Measurements from ENCODE around the gene MRC2.

Gene MRC2

DNA sequence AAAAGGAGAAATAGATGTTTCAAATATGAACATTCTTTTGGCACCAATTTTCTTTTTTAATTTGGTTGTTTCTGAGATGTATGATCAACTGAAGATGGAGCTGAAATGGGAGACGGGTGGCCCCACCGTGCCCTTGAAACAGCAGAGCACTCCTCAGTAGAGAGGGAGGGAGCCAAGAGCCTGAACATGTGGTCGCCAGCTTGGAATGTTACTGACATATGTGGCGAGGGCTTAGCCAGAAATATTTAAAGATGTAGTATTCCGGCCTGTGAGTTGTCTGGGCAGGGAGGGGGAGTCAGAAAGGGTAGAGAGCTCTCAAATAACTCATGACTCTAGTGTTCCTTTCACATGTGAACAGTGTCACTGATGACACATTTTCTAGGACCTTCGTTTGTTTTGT is 13.3 kb upstream of the MRC2 start:
- DNase-seq: no peak

DNA sequence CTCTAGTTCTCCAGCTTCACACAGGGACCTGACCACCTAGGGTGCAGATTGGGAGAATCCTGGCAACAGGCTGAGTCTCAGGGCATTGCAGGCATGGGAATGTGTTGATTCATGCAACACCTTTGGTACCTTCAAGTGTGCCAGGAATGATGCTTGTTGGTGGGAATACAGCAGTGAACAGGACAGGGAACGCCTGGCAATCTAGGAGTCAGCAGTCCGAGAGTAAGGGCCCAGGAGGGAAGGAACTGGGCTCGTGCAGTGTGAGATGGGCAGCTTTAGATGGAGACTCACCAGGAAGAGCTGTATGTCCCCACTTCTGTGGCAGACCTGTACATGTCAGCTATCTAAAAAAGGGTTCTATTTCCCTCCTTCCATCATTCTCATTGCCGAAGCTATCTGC is 12.0 kb upstream of the MRC2 start:
- no peak for DNase-seq

DNA sequence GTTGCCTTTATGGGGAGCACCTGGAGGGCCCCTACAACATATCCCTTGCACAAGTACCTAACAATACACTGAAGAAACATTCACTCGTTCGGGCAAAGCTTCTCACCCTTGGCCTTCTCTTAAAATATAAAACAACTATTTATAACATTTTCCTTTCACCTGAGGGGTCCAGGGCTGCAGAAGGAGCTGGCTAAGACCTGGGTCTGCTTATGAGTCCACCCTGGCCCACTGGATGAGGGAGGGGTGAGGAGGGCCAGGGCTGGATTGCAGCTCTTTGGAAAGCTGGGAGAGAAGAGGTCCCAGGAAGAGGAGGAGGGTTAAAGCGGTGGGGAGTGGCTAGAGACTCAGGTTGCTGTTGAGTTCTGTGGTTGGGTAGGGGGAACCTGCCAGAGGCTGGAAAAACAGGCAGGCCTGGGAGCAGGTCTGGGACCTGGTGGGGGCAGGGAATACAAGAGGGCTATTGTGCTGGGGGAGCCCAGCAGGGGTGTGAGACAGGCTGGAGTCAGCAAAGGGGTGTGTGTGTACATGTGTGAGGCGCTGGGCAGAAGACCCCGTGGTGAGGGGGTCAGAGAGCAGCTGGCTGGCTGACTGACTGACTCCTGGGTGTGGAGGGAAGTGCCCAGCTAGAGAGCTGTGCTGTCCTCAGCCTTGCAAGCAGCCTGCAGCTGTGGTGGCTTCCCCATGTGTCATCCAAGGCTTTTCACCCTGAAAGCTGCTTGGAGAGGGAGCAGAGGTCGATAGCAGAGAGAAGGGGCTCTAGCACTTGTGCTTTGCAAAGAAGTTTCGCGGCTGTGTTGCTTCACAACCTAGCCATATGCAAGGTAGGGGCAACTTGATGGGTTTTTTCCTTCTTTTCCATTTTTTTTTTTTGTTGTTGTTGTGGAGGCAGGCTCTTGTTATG is 10.2 kb upstream of the MRC2 start:
- no peak for DNase-seq

DNA sequence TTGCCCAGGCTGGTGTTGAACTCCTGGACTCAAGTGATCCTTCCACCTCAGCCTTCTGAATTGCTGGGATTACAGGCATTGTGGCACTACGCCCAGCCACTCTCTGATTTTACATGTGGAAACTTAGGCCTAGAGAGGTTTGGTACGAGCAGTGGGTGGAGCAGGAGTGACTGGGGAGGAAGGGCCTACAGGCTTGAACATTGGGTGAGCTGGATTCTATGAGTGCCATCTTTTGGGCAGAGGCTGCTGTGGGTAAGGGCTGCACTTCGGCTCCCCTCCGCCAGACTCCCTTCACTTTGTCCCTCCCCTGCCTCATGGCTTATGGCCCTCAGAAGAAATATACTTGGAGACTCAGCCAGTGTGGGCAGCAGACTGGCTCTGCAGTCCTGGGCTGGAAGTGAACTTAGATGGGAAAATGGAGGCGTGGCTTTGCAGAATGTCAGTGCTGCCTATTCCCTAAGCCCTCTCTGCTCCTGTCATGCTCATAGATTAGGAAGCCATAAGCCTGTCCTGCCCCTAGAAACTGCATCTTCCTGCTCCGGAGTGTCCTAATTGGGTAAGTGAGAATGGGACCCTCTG is 9.5 kb upstream of the MRC2 start:
- no peak for DNase-seq

DNA sequence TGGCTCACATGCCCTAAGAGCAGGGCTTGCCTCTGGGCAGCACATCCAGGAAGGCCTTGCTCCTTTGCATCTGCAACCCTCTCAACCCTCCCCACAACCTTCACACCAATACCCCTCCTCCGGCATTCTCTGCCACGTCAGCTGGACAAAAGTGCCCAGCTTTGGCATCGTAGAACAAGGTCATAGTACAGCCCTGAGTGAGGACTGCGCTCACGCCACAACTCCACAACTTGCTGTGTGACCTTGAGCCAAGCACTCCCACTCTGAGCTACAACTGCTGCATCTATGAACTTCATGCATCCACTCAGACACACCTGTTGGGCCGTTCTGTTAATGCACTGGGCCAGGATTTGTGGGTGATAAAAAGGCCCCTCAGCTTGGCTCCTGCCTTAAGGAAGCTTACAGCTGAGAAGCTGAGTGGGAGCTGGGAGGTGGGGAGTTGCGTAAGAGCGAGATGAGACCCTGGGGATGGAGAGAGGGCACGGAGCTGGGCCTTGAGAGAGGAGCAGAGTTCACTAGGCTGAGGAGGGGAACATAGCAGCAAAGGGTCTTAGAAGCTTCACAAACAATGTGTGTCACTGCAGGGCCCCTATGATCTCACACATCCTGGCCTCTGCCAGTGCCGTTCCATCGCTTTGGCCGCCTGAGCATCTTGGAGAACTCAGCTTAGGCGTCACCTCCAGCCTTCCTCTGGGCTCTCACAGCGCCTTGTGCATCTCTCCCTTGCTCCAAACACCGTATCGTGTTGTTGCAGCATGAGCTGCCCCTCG is 8.6 kb upstream of the MRC2 start:
- DNase-seq: no peak

DNA sequence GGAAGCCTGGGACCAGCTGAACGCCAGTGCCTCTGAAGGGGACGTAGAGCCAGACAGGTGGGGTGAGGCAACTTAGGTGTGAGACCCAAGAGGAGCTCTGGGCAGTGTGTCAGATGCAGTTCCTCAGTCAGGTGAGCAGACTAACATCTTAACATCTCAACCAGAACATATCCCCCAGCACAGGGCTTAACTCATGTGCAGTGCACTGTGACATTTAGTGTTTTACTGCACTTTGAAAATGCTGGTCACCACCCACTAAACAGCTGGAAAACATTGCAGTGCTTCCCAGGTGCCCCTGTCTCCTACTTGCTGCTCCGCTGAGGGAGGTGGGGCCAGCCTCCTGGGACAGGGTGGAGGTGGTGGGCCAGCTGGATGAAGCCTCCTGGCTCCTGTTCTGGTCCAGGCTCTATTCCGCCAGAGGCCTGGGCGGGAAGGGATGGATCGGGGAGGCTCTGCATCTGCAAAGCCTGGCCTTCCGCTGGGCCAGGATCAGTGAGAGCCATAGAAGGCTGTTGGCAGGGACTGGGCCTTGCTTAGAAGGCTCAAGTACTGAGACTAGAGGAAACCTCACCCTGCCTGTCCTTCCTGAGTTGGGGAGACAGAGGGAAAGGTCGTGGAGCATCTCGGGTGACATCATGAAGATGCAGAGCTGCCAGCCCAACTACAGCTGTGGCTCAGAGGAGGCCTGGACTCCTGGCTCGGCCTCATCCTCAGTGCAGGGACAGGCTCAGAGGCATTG is 7.9 kb upstream of the MRC2 start:
- DNase-seq: no peak

DNA sequence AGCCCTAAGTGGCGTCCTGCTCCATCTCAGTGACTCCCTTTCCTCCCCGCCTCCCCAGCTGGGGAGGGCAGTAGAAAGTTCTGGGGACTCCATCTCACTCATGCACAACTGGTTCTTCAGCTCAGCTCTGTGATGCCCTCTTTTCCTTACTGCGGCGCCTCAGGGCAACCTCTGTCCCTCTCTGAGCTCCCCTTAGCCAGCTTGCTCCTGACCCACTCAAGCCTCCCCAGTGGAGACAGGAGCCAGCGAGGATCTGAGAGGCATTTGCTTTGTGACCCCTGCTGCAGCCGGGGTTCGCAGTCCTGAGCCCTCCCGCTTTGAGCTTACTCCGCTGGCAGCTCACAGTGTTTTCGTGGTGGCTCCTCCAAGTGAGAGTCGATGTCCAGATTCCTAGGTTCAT is 6.2 kb upstream of the MRC2 start:
- DNase-seq: no peak

DNA sequence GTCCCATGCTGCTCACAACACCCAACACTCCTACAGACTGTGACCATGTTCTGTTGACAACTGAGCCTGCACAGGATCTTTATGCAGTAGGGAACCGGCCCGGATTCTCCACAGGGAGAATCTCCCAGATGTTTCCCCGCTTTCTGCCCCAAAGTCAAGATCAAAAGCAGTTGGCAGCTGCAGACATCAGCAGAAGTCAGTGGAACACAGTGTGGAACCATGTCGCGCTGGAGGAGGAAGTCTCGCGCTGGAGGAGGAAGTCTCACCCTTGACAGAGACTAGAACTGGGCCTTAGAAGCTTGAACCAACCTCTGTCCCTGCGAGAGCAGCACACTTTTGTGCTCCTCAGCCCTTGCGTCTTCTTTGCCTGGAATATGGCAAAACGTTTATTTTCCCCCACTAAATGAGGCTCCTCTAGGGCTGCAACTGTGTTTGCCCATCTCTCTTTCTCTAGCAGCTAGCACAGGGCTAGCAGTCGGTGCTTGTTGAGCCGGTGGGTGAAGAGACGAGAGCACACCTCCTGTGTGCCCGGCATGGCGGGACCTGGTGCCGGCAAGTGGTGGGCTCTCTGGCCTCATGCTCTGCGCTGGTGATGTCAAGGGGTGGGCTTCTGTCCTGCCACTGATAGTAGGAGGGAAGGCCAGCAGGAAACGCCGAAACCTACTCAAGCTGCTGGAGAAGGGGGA is 2.1 kb upstream of the MRC2 start:
- DNase-seq: peak in 1 of 56 donors; percentile 13

DNA sequence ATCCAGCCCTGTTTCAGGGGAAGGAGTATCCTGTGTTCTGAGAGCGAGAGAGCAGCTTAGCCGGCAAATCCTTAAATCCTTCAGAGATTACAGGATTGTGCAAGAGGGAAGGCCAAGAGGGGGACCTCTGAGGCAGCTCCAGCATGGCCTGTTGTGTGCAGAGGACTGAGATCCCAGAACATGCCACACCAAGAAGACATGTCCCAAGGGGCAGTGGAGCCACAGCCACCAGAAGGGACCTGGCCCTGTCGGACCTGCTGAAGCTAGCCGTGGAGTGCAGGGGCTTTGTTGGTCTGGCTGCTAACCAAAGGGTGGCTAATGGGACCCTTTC is 1.6 kb upstream of the MRC2 start:
- no peak for DNase-seq

DNA sequence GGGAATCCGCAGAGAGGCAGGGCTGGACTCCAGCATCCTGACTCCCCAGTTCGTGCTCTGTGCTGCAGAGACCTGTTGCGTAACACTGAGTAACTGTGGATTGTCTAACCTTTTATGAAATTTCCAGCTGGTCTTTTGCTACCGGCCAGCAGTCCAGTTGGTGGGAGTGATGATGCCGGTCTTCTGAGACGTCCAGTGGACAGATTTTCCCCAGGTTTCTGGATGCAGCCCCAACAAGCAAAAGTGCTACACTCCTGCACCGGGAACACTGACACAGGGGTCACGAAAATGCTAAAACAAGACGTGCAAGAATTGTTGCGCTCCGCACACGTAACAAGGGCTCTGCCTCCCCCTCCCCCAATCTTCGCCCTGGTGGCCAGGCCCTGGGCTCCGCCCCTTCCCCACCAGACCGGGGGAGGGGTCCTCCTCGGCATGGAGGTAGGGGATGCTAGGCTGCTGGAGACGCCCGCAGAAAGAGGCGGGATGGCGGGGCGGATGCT is 701 bp upstream of the MRC2 start:
- DNase-seq: peak in 2 of 56 donors; percentile 32 to 49

DNA sequence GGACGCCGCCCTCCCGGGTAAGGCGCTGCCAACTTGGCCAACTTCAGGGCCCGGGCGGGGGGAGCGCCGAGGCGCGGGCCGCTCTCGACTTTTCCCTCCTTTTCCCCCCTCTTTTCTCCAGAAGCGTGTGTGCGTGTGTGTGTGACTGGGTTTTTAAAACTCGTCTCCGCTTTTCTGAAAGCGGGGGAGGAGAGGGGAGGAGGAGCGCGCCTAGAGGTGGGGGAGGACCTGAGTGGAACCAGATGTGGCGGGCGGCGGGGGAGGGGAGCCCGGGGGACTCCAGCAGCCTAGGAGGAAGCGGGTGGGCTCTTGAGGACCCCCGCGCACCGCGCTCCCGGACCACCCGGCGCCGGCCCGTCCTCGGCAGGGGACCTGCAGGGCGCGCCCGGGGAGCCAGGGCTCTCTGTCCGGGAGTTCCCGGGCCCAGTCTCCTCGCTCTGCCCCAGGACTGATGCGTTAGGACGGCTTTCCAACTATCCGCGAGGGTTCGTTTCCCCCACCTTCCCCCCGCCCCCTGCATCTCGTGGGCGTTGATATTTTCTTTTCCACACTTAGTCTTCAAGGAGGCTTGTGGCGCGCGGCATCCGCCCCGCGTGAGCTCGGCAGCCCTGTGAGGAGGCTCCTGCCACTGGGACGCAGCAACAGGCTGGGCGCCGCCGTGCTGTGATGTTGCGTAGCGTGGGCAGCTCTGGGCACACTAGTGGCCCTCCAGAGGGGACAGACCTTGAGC is 599 bp downstream of the MRC2 start:
- DNase-seq: peak in 5 of 56 donors; percentile 16 to 49 (median 25)

DNA sequence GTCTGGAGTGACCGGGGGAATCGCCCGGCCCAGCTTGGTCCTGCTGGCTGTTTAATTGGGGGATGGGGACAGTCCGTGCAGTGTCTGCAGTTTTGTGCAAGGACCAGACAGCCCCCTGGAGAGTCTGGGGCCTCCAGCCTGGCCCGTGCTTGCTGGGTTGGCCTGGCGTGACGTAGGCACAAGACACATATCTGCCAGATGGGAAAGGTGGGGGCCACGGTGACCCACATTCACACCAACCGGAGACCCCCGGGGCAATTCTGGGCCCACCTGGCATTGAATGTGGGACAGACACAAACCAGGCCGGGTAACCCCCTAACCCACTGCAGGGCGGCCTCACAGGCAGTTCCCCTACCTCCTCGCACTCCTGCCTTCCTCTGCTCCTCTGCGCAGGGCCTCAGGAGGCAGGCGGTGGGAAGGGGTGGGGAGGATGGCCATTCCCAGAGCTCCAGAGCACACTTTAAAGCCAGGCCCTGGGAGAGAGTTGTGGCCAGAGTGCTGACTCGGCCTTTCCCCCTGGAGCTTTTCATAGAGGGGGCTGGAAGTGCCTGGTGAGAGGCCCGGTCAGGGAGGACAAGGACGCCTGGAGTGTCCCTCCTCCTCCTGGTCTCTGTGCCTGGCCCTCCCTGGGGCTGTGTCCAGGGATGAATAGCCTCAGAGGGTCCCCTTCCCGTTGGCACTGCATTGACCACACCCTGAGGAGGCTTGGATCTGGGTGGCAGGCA is 1.5 kb downstream of the MRC2 start:
- no peak for DNase-seq

DNA sequence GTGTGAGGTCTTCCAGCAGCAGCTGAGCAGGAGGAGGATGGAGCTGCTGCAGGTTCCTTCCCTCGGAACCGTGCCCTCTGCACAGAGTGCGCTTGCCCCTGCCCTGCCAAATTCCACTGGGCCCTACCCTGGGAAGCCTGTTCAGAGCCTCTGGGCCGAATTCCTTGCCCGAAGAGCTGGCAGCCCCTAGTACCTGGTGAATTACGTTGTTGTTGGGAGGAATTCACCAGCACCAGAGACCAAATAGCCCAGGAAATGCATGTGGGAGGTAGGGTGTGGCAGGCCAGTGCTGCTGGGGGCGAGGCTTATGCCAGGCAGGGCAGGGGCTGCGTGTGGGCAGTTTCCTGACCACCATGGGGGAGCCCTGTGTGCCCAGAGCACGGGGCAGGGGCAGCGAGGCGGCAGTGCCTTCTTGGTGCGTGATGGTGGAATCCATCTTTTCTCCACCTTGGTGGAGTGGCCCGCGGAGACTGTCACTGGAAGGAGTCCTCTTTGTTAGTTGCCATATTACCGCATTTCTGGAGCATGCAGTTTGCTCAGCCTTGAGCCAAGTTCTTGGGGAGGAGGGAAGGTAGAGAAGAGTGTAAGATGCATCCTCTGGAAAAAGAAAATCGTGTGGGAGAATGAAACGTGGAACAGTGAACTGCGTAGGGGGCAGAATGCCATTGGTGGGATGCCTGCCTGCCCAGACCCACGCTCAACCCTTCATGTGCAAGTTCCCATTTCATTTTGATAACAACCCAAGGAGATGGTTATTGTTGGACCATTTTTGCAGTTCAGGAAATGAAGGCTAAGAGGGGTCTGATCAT is 2.3 kb downstream of the MRC2 start:
- no peak for DNase-seq

DNA sequence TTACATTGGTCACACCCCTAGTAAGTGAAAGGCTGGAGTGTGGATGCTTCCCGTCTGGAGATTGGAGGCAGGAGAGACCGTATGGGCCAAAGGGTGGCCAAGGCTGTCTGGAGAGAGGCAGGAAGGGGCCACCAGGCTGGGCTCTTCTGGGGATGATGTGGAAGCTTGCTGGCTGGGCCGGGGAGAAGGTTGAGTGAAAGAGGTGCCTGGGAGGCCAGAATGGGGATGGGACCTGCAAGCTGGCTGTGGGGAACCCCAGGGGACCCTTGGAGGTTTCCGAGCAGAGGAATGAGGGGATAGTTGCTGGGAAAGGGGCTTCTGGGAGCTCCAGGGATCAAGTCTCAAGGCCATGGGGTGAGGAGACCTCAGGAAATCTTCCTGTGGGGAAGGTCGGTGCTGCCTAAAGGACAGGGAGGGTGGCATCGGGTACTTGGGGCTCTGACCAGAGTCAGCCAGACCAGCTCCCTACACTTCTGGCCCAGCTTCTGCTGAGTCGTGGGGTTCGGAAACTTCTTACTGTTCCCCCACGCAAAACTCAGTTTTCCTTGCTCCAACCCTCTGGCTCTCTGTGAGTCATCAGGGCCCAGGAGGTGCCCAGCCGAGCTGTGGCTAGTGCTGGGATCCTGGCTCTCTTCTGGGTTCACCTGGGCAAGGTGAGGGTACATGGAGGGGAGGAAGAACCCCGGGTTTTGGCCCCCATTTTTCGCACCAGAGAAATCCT is 3.1 kb downstream of the MRC2 start:
- no peak for DNase-seq

DNA sequence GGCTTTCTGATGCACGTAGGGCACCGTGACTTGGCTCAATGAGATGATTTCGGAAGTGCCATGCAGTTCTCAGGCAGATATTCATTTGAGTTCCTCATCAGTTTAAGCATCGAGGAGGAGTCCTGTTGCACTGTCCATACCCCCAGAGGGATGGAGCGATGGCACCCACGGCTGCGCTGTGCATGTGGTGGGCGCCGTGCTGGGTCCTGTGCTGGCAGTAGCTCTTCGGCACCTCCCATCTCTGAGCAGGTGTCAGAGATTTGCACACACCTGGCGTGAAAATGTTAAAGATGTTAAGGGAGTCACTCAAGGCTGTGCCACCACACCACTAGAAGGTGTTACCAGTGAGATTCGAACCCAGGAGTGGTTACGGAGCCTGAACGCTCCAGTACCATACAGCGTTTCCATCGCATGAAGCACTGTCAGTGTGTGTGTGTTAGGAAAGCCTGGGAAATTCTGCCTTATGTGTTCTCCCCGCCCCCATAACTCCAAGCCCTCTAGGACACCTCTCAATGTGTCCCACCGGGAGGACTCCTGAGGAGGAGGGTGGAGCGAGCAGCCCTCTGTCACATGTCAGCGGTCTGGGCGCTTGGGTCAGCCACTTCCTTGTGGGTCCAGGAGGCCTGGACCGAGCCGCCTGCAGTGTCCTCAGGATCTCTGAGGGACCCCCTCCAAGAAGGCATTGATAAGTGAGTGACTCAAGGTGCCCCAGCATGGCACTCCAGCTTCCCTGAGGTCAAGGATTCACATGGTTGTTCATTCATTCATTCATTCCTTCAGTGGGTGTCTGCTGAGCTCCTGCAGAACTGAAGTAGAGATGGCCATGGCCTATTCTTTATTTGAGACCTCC is 3.8 kb downstream of the MRC2 start:
- no peak for DNase-seq

DNA sequence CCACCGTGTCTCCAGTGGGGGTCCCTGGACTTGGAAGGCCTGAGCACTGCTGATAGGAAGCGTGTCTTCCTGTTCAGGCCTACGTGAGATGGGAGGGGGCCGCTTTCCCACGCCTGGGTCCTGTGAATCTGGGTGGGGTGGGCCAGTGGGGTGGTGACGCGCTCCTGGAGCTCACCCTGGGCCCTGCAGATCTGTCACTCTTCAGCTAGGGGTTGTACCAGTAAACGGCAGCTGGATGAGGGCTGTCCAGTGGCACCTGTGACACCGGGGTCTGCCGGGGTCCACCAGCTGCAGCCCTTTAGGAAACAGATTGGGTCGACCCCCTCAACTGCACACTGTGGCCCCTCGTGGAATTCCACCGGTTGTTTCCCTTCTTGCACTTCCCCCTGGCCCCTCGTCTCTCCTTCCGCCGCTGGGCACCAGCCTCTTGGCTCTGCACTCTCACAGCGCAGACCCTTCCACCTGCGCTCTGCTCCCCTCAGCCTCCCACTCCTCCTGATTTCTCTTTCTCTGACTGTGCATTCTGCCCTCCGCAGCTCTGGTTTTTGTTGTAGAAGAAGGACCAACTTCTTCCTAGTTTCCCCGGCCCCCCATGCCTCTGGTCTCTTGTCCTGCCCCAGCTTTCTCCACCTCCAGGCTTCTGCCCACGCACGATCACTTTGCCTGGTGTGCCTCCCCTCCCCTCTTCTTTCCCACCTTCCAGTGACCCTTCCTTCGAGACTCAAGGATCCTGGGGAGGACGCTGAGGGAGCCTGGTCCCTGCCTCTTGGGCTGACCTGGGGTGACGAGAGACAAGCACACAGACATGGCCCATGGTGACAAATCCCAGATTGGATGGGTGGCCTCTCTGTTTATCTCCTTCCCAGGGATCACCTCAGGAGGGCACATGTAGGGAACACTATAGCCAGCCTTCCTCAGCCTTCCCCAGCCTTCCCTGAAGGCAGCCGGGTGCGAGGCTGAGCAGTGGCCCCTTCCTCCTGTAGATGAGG is 4.8 kb downstream of the MRC2 start:
- no peak for DNase-seq
